A204.1 (cell line): ENCODE data around the gene TMPRSS13.
"Not testable (repeated sequence)": the region's sequence is repeated elsewhere in the genome, so short reads cannot be mapped to it uniquely, and the experiment has no call there.

Experiments used
- FAIRE-seq: peaks from 2 replicates; lab custom pipeline; 2012; peaks lifted over from hg19 to GRCh38; lab: Jason Lieb, UNC

Gene TMPRSS13

GRCh38 chr11:117929916-117930570 lies 841 bp upstream of the TMPRSS13 start:
- no peak for FAIRE-seq

- FAIRE-seq = no peak
Observed at GRCh38 chr11:117928446-117929141, 608 bp downstream of the TMPRSS13 start.

DNA sequence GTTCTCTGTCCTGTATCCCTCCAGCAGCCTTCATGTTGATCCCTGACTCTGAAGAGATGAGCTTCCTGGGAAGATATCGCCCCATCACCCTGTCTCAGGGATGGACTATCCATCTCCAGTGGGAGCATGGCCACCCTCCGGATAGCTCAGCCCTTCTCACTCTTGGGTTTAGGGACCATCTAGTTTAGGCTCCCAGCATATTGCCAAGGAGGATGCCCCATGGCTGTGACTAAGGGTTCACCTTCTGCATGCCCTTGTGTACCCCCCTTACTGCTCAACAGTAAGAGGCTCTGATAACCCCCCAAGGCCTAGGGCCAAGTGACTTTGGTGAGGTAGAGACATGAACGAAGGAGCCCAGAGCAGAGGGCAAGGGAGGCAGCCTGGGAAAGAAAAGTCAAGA lies 1.3 kb downstream of the TMPRSS13 start:
- FAIRE-seq = no peak

DNA sequence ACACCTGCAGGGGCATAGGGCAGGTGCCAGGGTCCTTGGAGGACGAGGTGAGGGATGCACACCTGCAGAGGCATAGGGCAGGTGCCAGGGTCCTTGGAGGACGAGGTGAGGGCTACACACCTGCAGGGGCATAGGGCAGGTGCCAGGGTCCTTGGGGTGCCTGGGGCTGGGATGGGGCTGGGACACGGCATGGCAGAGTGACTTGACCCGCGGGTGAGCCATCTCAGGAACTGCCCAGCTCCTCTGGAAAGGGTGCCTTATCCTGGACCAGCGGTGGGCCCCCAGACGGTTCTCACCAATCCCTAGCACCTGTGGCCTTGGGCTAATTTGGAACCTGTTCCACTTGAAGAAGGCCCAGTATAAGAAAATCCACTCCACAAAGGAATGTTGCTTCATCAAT lies 3.0 kb downstream of the TMPRSS13 start:
- FAIRE-seq = not testable (repeated sequence)

DNA sequence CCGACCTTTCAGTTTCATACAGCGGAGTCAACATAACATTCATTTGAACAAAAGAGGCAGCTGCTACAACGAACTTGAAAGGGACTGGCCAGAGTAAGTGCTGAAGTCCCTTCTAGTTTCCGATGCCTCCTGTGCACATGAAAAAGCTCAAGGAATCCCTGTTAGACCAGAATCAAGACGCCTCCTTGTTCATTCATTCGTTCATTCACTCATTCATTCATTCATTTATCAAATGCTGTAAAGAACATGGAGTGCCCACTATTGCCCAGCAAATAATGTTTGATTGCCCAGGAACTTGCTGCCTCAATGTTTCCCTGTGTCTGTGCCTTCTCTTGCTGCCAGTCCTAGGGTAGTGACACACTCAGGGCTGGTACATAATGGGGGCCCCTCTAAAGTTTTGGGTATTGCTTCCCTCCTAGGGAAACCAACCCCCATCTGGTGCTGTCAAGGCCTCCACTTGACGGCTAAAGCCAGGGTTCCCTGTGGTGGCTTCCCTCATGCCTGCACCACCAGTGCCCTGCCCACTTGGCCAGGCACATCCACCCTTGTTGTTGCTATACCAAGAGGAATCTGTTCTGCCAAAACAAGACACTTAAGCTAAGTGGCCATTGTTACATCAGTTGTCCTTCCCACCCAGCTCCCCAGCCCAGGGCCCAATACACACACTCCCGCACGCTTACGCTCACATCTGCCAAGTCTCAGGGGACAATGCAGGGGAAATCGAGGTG lies 3.8 kb downstream of the TMPRSS13 start:
- no peak for FAIRE-seq

- FAIRE-seq = no peak
Observed at GRCh38 chr11:117924631-117925170, 4.5 kb downstream of the TMPRSS13 start.

DNA sequence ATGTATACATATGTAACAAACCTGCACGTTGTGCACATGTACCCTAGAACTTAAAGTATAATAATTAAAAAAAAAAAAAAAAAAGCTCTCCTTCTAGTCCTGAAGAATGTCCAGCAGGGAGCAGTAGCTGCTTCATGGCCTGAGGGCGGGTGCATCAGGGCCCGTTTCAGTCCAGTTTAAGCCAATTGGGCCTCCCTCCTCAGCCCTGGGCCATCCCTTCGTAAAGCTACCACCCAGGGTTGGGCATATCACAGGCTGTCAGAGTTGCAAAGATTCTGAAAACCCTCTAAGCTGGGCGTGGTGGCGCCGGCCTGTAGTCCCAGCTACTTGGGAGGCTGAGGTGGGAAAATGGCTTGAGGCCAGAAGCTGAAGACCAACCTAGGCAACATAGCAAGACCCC lies 5.4 kb downstream of the TMPRSS13 start:
- no peak for FAIRE-seq

GRCh38 chr11:117923275-117923674 lies 5.9 kb downstream of the TMPRSS13 start:
- FAIRE-seq = no peak

- FAIRE-seq = no peak
Observed at GRCh38 chr11:117921893-117922292, 7.3 kb downstream of the TMPRSS13 start.

DNA sequence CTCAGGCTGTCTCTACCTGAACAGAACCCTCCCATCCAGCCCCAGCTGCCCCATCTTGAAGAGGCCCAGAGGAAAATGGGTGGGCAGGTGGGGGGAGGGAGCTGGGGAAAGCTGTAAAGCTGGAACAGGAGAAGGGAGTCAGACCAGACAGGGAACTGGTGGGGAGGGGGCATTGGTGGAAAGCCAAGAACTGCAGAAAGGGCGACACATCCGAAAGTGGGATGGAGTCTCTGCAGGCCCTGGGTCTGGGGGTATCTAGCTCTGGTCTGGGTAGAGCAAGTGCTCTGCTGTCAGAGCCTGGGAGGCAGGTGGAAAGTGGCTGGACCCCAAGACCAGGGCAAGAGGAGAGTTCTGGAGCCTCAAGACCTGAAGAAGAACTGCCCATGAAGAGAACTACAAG lies 7.7 kb downstream of the TMPRSS13 start:
- no peak for FAIRE-seq

- FAIRE-seq = no peak
Observed at GRCh38 chr11:117919781-117920221, 9.4 kb downstream of the TMPRSS13 start.

GRCh38 chr11:117919341-117919740 lies 9.9 kb downstream of the TMPRSS13 start:
- no peak for FAIRE-seq

DNA sequence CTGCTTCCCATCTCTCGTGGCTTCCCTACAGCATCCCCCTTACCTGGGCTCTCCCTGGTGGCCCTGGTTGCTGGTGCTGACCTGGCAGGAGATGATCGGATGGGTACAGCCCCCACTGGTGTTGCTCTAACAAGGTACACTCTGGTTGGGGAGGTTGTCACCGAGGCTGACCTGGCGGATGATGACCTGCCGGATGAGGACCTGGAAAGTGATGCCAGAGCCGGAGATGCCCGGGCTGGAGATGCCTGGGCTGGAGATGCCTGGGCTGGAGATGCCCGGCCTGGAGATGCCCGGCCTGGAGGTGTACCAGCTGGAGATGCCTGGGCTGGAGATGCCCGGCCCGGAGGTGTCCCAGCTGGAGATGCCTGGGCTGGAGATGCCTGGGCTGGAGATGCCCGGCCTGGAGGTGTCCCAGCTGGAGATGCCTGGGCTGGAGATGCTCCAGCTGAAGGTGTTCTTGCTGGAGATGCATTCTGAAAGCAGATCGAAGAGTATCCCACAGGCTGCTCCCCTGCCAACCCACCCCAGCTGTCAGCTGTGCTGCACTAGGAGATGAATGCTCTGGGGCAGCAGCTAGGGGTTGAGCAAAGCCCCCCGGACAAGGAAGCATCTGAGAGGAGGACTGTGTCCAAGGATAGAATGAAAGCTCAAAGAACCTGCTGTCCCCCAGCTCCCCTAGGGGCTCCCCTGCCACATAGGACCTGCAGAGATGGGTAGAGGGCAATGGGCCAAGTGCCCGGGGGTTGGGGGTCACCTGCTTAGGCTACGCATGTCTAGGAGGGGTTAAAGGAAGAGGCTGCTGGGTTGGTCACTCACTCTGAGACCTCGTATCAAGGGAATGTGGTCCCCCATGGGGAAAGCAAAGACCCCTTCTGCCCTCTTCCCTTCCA lies 10.6 kb downstream of the TMPRSS13 start:
- no peak for FAIRE-seq

- no peak for FAIRE-seq
Observed at GRCh38 chr11:117917591-117918151, 11.5 kb downstream of the TMPRSS13 start.

- no peak for FAIRE-seq
Observed at GRCh38 chr11:117916956-117917355, 12.2 kb downstream of the TMPRSS13 start.

GRCh38 chr11:117915672-117916235 lies 13.4 kb downstream of the TMPRSS13 start:
- no peak for FAIRE-seq

DNA sequence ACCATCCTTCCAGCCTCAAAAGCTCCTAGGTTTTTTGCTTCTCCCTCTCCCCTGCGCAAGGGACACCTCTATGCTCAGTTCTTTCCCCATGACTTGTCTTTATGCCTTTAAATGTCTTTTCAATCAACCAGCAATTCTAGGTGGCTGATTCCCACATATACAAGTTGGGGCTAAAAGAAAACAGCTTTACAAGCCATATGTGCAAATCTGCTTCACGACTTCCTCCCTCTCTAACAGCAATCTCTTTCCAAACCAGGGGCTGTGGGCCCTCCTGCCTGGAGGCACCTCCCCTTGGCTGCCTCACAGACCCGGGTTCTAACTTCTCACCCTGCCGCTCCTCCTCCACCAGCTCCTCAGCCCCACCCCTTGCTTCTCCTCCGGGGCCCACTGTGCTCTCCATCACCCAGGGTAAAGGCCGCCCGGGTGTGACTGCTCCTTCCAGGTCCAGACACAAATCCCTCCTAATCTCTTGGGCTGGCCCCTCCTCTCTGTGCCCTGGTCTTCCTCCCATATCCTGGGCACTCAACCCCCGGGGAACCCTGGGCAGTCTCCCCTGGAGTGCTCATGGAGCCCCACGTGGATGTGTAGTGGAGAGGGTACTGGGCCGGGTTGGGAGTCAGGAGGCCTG lies 14.1 kb downstream of the TMPRSS13 start:
- FAIRE-seq = no peak

- FAIRE-seq = no peak
Observed at GRCh38 chr11:117914398-117914761, 14.8 kb downstream of the TMPRSS13 start.

GRCh38 chr11:117913736-117914397 lies 15.3 kb downstream of the TMPRSS13 start:
- no peak for FAIRE-seq

DNA sequence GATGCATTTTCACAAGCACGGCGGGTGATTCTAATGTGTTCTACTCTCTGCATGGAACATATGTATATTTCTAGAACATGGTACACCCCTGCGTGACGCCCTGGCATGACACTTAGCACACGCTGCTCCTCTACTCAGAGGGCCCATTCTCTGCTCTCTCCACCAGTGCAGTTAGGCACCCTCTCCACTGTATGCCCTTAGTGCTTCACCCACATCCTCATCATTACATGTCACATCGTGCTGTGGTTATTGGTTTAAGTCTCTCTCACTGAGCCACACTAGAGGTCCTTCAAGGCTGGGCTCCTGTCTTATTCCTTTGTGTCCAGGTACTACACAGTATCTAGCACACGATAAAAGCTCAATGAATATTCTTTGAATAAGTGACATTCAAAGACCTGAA lies 16.7 kb downstream of the TMPRSS13 start:
- no peak for FAIRE-seq
